ENCODE measurements around the gene PIBF1. TPM values are rescaled to one million over a fixed set of nuclear protein-coding genes. Genes with fewer than 3 reads are reported as not detected.

The PIBF1 gene
- total RNA-seq, 1 donor from 2014 or later, result 16.9 TPM

DNA sequence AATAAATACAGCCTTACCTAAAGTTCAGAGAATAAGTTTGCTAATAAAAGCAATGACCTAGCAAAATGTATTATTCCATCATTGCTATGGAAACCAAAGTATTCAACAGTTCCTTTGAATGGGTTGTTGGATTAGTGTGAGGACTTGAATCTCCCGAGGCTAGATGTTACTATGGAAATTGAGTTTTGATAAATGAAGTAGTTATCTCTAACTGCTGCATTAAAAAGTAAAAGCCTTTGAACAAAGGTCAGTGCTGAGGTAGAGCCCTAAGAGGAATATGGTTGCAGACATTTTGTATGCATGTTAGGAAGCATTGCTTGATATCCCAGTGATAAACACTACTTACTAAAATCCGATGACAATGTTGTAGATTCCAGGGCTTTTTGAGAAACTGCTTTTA lies 283.1 kb downstream of the PIBF1 start:
- Histone ChIP-seq H3K36me3 (peaks cover 0 to 14% of the 10 kb centered on the region in 2 donors), H3K4me1 (peaks cover 10% of the 10 kb centered on the region), H3K4me3 (no peak overlapping the region), H3K27me3 (no peaks in the 10 kb centered on the region), H3K9me3 (no peaks in the 10 kb centered on the region), H3K27ac (no peak overlapping the region)
- no peak for DNase-seq (ENCODE audit: extremely low spot score in 2 of 2)
- TF ChIP-seq, protein P1, sequence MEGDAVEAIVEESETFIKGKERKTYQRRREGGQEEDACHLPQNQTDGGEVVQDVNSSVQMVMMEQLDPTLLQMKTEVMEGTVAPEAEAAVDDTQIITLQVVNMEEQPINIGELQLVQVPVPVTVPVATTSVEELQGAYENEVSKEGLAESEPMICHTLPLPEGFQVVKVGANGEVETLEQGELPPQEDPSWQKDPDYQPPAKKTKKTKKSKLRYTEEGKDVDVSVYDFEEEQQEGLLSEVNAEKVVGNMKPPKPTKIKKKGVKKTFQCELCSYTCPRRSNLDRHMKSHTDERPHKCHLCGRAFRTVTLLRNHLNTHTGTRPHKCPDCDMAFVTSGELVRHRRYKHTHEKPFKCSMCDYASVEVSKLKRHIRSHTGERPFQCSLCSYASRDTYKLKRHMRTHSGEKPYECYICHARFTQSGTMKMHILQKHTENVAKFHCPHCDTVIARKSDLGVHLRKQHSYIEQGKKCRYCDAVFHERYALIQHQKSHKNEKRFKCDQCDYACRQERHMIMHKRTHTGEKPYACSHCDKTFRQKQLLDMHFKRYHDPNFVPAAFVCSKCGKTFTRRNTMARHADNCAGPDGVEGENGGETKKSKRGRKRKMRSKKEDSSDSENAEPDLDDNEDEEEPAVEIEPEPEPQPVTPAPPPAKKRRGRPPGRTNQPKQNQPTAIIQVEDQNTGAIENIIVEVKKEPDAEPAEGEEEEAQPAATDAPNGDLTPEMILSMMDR (IDR thresholded peaks at IDR 0.05), result no peak
- TF ChIP-seq POLR2A (IDR thresholded peaks at IDR 0.05) (no peak), POLR2AphosphoS5 (IDR thresholded peaks at IDR 0.05; ENCODE audit: insufficient read depth in 1 of 2, low read depth in 1 of 2) (no peak)
- intact Hi-C loops (cut with DNase I), result no loop called here

DNA sequence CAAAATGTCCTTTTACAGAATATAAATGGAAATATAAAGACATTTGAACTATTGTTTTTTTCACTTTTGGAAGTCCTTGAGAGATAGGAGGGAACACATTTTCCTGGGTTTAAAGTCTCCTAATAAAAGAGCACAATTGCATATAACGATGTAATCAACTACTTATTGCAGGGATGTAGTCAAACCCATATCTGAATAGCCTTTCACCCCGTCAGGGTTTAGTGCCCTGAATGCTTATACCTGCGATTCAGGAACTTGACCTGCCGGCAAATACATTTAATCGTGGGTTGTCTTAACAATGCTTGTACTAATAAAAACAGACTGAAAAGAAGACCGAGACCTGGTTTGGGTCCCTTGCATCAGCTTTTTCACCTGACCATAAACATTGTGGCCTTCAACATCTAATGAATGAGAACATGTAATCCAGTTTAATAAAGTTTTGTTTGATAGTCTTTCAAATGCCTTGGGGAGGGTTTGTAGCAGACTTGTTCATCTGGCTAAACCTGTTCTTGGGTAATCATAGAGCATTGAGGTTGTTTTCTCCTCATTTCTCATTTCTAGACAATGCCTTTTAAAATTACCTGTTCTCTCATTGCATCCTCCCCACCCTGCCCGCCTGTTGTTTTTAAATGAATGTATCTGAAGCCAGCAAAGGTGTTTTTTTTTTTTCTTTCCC lies 283.9 kb downstream of the PIBF1 start:
- no peaks in the 10 kb centered on the region for H3K27me3 ChIP-seq
- H3K9me3 ChIP-seq, result no peaks in the 10 kb centered on the region
- intact Hi-C loops (cut with DNase I), result no loop called here
- DNase-seq (ENCODE audit: extremely low spot score in 2 of 2), result no peak
- peak in 1 of 2 donors; percentile 75 for TF ChIP-seq POLR2AphosphoS5 (IDR thresholded peaks at IDR 0.05; ENCODE audit: insufficient read depth in 1 of 2, low read depth in 1 of 2)
- TF ChIP-seq, protein P1 (IDR thresholded peaks at IDR 0.05), result no peak
- TF ChIP-seq POLR2A (IDR thresholded peaks at IDR 0.05), result no peak
- H3K36me3 ChIP-seq, result peaks cover 0 to 14% of the 10 kb centered on the region in 2 donors
- no peak overlapping the region for H3K4me3 ChIP-seq
- peaks cover 10% of the 10 kb centered on the region for H3K4me1 ChIP-seq
- H3K27ac ChIP-seq, result no peak overlapping the region

Small RNA genes lying within 50 kb of the gene (small RNA-seq; reads per million reads assigned to genes)
- not detected for gene RNU6-79P

Other genes with a start within 250 kb of the PIBF1 start
- gene MZT1, start 54.5 kb upstream of the PIBF1 start, total RNA-seq, result 3.2 TPM
- gene BORA, start 54.2 kb upstream of the PIBF1 start, total RNA-seq, result 1.7 TPM
- 19.4 TPM for gene DIS3, start 233 bp upstream of the PIBF1 start, total RNA-seq

Data from vagina (tissue), 2 donors.